ENCODE results near the gene WDTC1.
"Not testable (repeated sequence)": the region's sequence is repeated elsewhere in the genome, so short reads cannot be mapped to it uniquely, and the experiment has no call there.

Gene WDTC1

GRCh38 chr1:27234049-27234882 lies at the start of gene WDTC1:
WDTC1 (plus strand) TSS chr1:27234632; CDS start chr1:27261055, 26,423 bp downstream.
- DNase-seq (ENCODE audit: low spot score): peak; percentile 97

GRCh38 chr1:27184665-27185064 lies 49.8 kb upstream of the WDTC1 start:
- DNase-seq (ENCODE audit: low spot score): not testable (repeated sequence)

GRCh38 chr1:27192039-27192529 lies 42.3 kb upstream of the WDTC1 start:
- no peak for DNase-seq (ENCODE audit: low spot score)

- DNase-seq (ENCODE audit: low spot score): no peak
Measured at GRCh38 chr1:27193194-27193593, 41.2 kb upstream of the WDTC1 start.

- DNase-seq (ENCODE audit: low spot score): no peak
Measured at GRCh38 chr1:27201295-27201694, 33.1 kb upstream of the WDTC1 start.

- DNase-seq (ENCODE audit: low spot score): no peak
Measured at GRCh38 chr1:27203946-27204345, 30.5 kb upstream of the WDTC1 start.

GRCh38 chr1:27207238-27207637 lies 27.2 kb upstream of the WDTC1 start:
- DNase-seq (ENCODE audit: low spot score): not testable (repeated sequence)

GRCh38 chr1:27208143-27208850 lies 26.1 kb upstream of the WDTC1 start:
- not testable (repeated sequence) for DNase-seq (ENCODE audit: low spot score)

GRCh38 chr1:27216466-27216865 lies 18.0 kb upstream of the WDTC1 start:
- DNase-seq (ENCODE audit: low spot score): no peak

GRCh38 chr1:27217401-27217800 lies 17.0 kb upstream of the WDTC1 start:
- no peak for DNase-seq (ENCODE audit: low spot score)

- DNase-seq (ENCODE audit: low spot score): no peak
Measured at GRCh38 chr1:27218736-27219135, 15.7 kb upstream of the WDTC1 start.

- no peak for DNase-seq (ENCODE audit: low spot score)
Measured at GRCh38 chr1:27220096-27220495, 14.3 kb upstream of the WDTC1 start.

GRCh38 chr1:27220702-27221497 lies 13.5 kb upstream of the WDTC1 start:
- not testable (repeated sequence) for DNase-seq (ENCODE audit: low spot score)

GRCh38 chr1:27225621-27226020 lies 8.8 kb upstream of the WDTC1 start:
- no peak for DNase-seq (ENCODE audit: low spot score)

GRCh38 chr1:27227765-27228164 lies 6.7 kb upstream of the WDTC1 start:
- no peak for DNase-seq (ENCODE audit: low spot score)

- DNase-seq (ENCODE audit: low spot score): no peak
Measured at GRCh38 chr1:27233667-27234048, 774 bp upstream of the WDTC1 start.

GRCh38 chr1:27235827-27236226 lies 1.4 kb downstream of the WDTC1 start:
- peak; percentile 8 for DNase-seq (ENCODE audit: low spot score)

GRCh38 chr1:27237112-27237511 lies 2.7 kb downstream of the WDTC1 start:
- peak; percentile 17 for DNase-seq (ENCODE audit: low spot score)

GRCh38 chr1:27238032-27238431 lies 3.6 kb downstream of the WDTC1 start:
- no peak for DNase-seq (ENCODE audit: low spot score)

- no peak for DNase-seq (ENCODE audit: low spot score)
Measured at GRCh38 chr1:27241677-27242076, 7.2 kb downstream of the WDTC1 start.

GRCh38 chr1:27243665-27244064 lies 9.2 kb downstream of the WDTC1 start:
- DNase-seq (ENCODE audit: low spot score): not testable (repeated sequence)

- DNase-seq (ENCODE audit: low spot score): no peak
Measured at GRCh38 chr1:27246194-27246593, 11.8 kb downstream of the WDTC1 start.

All from pons (tissue), 1 donor.